Chondrocyte (in vitro differentiated cells): ENCODE data around the gene ELMO1. TPM values are rescaled to one million over a fixed set of nuclear protein-coding genes. Genes with fewer than 3 reads are reported as not detected.

Source experiments
- DNase-seq: peaks from one replicate; pipeline ENCODE4 v3.0.0; 2021; ENCODE audit warnings: mixed read lengths, low spot score
- H3K27ac Mint-ChIP-seq: one replicate; pipeline ENCODE4 v1.8.0; 2021; ENCODE audit warnings: mild to moderate bottlenecking, moderate library complexity, mixed read lengths; ENCODE audit not compliant: unreplicated experiment
- H3K27me3 Mint-ChIP-seq: 2 replicates; pipeline ENCODE4 v1.8.0; 2021; ENCODE audit warnings: low read depth, mixed read lengths
- H3K36me3 Mint-ChIP-seq: 2 replicates; pipeline ENCODE4 v1.8.0; 2021; ENCODE audit warnings: low read depth, mixed read lengths
- H3K4me1 Mint-ChIP-seq: 2 replicates; pipeline ENCODE4 v1.8.0; 2021; ENCODE audit warnings: low read depth, mild to moderate bottlenecking, mixed read lengths
- H3K4me3 Mint-ChIP-seq: one replicate; pipeline ENCODE4 v1.8.0; 2021; ENCODE audit warnings: mild to moderate bottlenecking, moderate library complexity, mixed read lengths; ENCODE audit not compliant: unreplicated experiment
- H3K9me3 Mint-ChIP-seq: 2 replicates; pipeline ENCODE4 v1.8.0; 2021; ENCODE audit warnings: low read depth, mixed read lengths
- total RNA-seq: library from RNA; stranded (reverse); gene quantifications from 3 replicates; pipeline ENCODE4 v1.2.1, GENCODE V29; 2021
- TF ChIP-seq, protein P1 (sequence below): fragments of 200-600 bp; sonication (generic); IDR thresholded peaks from 2 replicates; pipeline ENCODE4 v1.5.0; 2021; ENCODE audit warnings: antibody characterized with exemption, mild to moderate bottlenecking, moderate library complexity

Gene ELMO1
- total RNA-seq, 1 donor from 2014 or later = 0.42 TPM

DNA sequence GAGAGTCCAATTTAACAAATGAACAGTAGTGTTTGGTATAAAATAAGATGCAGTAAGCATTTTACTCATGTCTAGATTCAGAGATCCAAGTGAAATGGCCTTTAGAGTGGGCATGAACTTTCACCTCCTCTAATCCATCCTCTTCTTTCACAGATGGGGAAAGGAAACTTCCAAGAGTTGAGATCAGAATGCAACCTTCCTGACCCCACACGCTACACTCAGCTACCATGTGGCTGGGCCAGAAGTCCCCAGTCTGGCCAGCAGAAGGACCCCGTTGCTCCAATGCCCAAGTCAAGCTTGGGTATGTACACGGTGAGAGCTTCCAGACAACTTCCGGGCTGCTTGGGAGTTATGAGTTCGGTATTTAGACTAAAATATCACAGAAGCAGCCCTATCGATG is 228.0 kb downstream of the ELMO1 start:
- H3K27ac Mint-ChIP-seq = no peak overlapping the region
- no peaks in the 10 kb centered on the region for H3K4me1 Mint-ChIP-seq
- no peak for DNase-seq
- TF ChIP-seq, protein P1, sequence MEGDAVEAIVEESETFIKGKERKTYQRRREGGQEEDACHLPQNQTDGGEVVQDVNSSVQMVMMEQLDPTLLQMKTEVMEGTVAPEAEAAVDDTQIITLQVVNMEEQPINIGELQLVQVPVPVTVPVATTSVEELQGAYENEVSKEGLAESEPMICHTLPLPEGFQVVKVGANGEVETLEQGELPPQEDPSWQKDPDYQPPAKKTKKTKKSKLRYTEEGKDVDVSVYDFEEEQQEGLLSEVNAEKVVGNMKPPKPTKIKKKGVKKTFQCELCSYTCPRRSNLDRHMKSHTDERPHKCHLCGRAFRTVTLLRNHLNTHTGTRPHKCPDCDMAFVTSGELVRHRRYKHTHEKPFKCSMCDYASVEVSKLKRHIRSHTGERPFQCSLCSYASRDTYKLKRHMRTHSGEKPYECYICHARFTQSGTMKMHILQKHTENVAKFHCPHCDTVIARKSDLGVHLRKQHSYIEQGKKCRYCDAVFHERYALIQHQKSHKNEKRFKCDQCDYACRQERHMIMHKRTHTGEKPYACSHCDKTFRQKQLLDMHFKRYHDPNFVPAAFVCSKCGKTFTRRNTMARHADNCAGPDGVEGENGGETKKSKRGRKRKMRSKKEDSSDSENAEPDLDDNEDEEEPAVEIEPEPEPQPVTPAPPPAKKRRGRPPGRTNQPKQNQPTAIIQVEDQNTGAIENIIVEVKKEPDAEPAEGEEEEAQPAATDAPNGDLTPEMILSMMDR = no peak
- no peak overlapping the region for H3K4me3 Mint-ChIP-seq
- H3K36me3 Mint-ChIP-seq = no peaks in the 10 kb centered on the region
- H3K27me3 Mint-ChIP-seq = peaks cover 22% of the 10 kb centered on the region
- H3K9me3 Mint-ChIP-seq = no peaks in the 10 kb centered on the region

DNA sequence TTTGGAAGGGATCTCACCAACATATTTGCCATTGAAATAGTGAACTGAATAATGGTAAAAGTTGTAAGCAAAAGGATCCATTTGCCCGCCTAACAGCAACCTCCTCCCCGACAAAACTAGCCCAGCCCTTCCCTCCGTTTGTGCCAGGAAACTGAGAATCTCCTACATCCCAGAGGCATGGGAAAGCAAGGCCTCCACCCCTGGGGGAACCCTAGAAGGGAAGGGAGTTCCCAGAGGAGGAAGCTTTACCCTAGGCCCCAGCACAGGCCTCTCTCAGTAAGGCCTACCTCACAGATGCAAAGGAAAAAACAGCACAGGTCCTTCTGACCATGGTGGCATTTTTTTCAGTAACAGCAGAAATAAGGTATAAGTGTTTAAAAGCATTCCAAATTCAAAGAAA is 229.7 kb downstream of the ELMO1 start:
- no peak overlapping the region for H3K27ac Mint-ChIP-seq

DNA sequence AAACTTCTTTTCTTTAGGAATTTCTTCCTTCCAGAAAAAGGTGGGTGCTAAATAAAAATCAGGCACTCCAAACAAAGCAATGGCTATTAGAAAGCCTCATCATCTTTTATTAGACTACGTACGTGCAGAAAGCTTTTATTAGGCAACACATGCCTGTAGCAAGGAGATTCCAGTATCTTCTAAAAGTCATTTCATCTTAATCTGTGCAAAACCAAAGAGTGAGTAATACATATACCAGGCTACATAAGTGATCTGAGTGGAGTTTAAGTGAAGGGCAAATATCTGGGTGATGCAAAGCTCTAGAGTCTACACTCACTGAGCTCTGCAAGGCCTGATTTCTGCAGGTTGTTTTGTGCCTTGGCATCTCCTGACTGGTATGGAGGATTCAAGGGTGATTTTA is 231.7 kb downstream of the ELMO1 start:
- TF ChIP-seq, protein P1 = no peak
- no peaks in the 10 kb centered on the region for H3K9me3 Mint-ChIP-seq
- no peaks in the 10 kb centered on the region for H3K36me3 Mint-ChIP-seq
- H3K4me3 Mint-ChIP-seq = no peak overlapping the region
- no peak for DNase-seq
- H3K27ac Mint-ChIP-seq = no peak overlapping the region
- no peaks in the 10 kb centered on the region for H3K4me1 Mint-ChIP-seq
- H3K27me3 Mint-ChIP-seq = peaks cover 11% of the 10 kb centered on the region

More for the DNA sequence above, 229.7 kb downstream of the ELMO1 start:
- H3K36me3 Mint-ChIP-seq = no peaks in the 10 kb centered on the region
- H3K9me3 Mint-ChIP-seq = no peaks in the 10 kb centered on the region
- H3K4me1 Mint-ChIP-seq = no peaks in the 10 kb centered on the region
- TF ChIP-seq, protein P1 = no peak
- no peak overlapping the region for H3K4me3 Mint-ChIP-seq
- no peak for DNase-seq
- peaks cover 17% of the 10 kb centered on the region for H3K27me3 Mint-ChIP-seq

DNA sequence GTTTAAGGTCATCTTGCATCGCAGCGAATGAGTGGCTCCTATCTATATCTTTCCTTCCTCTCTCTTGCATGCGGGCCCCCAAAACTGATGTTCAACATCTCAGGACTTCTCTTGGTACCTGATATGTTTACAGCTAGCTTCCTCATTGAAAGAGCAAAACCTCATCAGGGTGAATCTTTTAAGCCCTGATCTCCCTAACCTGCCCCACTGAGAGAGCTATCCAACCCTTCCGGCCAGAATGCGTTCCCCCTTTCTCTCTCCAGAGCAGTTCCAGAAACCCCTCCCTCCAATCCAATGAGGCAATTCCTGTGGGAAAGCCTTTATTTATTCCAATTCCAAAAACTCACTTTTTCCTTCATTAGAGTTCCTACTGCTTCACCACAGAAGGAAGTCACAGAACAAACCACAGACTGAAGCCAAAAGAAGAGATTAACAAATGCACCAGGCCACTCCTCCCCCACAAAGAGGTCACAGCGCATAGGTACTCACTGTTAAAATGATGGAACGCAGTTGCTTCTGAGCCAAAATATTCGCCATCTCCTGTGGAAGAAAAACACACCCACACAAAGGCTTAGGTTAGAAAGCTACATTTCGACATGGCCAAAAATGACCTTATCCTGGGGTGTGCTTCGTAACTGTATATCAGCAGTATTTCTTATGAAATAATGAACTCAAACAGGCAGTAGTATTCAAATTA is 232.4 kb downstream of the ELMO1 start:
- no peak overlapping the region for H3K4me3 Mint-ChIP-seq
- H3K27me3 Mint-ChIP-seq = peaks cover 9% of the 10 kb centered on the region
- H3K9me3 Mint-ChIP-seq = no peaks in the 10 kb centered on the region
- no peak overlapping the region for H3K27ac Mint-ChIP-seq
- H3K36me3 Mint-ChIP-seq = no peaks in the 10 kb centered on the region
- TF ChIP-seq, protein P1 = no peak
- no peak for DNase-seq
- H3K4me1 Mint-ChIP-seq = peaks cover 4% of the 10 kb centered on the region

DNA sequence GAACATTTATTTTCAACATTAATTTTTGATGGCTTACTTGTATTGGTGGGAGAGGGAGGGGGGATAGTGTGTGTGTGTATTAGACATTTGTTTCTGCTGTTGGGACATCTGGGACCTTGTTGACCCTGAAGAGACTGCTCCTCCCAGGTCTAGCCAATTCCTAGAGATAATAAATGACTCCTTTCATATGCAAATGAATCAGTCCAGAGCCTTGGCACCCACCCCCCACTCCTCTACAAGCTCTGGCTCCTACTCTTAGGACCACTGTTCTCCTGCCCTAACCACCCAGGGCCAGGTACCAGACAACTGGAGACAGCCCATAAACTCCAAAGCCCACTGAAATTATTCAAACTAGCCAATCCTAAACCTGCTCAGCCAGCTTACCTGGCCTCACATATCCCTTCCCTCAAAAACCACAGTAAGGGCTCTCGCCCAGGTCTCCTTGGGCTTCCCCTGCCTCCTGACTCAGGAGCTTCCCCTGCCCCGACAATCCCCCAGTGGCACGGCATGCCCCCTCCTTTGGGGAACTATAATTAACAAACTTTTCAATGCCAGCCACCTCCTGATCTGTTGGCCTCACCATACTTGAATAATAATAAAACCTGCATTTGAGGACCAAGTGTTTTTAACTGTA is 233.3 kb downstream of the ELMO1 start:
- TF ChIP-seq, protein P1 = no peak
- Mint-ChIP-seq H3K27ac (no peak overlapping the region), H3K27me3 (peaks cover 9% of the 10 kb centered on the region), H3K9me3 (no peaks in the 10 kb centered on the region), H3K4me1 (peaks cover 12% of the 10 kb centered on the region), H3K4me3 (no peak overlapping the region), H3K36me3 (no peaks in the 10 kb centered on the region)
- DNase-seq = no peak
